ENCODE results near the gene NDUFV3.

GRCh38 chr21:42878678-42878992, 14.5 kb upstream of the NDUFV3 start:
- TF ChIP-seq CTCF (conservative IDR thresholded peaks at IDR 0.05; ENCODE audit: low read length): no peak
- TF ChIP-seq EZH2phosphoT487 (IDR thresholded peaks at IDR 0.05; ENCODE audit: borderline replicate concordance, low read depth, low read length): no peak
